Stomach (tissue), 4 donors: ENCODE measurements around the gene GPR32.

Source experiments
- POLR2A ChIP-seq, 4 donors: fragments of 450-650 bp; IDR thresholded peaks; one replicate each; pipeline ENCODE4 v1.6.1; 2016; ENCODE audit warnings: antibody characterized with exemption in 4 of 4, control low read depth in 2 of 4, mild to moderate bottlenecking in 1 of 4, moderate library complexity in 1 of 4
- POLR2AphosphoS5 ChIP-seq, 3 donors: sonication (generic); formaldehyde crosslinking; IDR thresholded peaks; one replicate each; pipeline ENCODE4 v1.6.1; 2016; ENCODE audit warnings: antibody characterized with exemption in 3 of 3
- TF ChIP-seq, protein P1 (sequence below), 7 experiments: fragments of 450-650 bp in 4 of 7; fragments of 200-600 bp in 3 of 7; sonication (generic) in 3 of 7; IDR thresholded peaks; one replicate each; pipeline ENCODE4 v1.5.1; 2016 to 2019; ENCODE audit warnings: antibody characterized with exemption in 7 of 7, control low read depth in 2 of 7, mild to moderate bottlenecking in 1 of 7

DNA sequence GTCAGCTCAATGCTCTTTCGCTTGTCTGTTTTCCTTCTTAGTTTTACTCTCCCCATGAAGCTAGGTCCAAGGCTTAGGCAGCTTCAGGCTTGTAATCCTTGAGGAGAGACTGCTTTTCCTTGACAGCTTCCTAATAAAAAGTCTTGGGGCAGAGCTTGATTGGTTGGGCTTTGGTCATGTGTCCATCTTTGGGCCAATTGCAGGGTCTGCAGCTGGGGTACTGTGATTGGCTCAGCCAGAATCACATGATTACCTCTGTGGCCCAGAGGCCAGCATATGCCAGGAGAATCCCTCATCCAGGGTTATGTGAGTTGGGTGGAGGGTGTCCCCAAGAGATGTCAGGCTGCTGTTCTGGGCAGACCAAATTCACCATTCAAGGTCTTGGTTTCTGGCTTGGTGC lies 45.2 kb downstream of the GPR32 start:
- TF ChIP-seq, protein P1, sequence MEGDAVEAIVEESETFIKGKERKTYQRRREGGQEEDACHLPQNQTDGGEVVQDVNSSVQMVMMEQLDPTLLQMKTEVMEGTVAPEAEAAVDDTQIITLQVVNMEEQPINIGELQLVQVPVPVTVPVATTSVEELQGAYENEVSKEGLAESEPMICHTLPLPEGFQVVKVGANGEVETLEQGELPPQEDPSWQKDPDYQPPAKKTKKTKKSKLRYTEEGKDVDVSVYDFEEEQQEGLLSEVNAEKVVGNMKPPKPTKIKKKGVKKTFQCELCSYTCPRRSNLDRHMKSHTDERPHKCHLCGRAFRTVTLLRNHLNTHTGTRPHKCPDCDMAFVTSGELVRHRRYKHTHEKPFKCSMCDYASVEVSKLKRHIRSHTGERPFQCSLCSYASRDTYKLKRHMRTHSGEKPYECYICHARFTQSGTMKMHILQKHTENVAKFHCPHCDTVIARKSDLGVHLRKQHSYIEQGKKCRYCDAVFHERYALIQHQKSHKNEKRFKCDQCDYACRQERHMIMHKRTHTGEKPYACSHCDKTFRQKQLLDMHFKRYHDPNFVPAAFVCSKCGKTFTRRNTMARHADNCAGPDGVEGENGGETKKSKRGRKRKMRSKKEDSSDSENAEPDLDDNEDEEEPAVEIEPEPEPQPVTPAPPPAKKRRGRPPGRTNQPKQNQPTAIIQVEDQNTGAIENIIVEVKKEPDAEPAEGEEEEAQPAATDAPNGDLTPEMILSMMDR (IDR thresholded peaks at IDR 0.05), result no peak
- TF ChIP-seq POLR2A (IDR thresholded peaks at IDR 0.05) (no peak), POLR2AphosphoS5 (IDR thresholded peaks at IDR 0.05) (no peak)
